Muscle layer of colon (tissue), 2 donors: Measurements from ENCODE around the gene ACRBP.

ENCODE experiments used
- H3K27ac ChIP-seq: one replicate; pipeline ENCODE4 v1.7.0; 2013; ENCODE audit warnings: low read depth, mild to moderate bottlenecking, low read length, moderate library complexity
- H3K27me3 ChIP-seq, 2 donors: one replicate each; pipeline ENCODE4 v1.7.0; 2013; ENCODE audit warnings: low read length in 2 of 2, mild to moderate bottlenecking in 2 of 2; ENCODE audit not compliant: insufficient read depth in 2 of 2, control insufficient read depth in 1 of 2
- H3K36me3 ChIP-seq: one replicate; pipeline ENCODE4 v1.7.0; 2013; ENCODE audit warnings: mild to moderate bottlenecking, low read length; ENCODE audit not compliant: insufficient read depth
- H3K4me1 ChIP-seq: one replicate; pipeline ENCODE4 v1.7.0; 2013; ENCODE audit warnings: mild to moderate bottlenecking, low read length; ENCODE audit not compliant: insufficient read depth
- H3K4me3 ChIP-seq, 2 donors: one replicate each; pipeline ENCODE4 v1.7.0; 2013; ENCODE audit warnings: low read length in 2 of 2, low read depth in 1 of 2, mild to moderate bottlenecking in 1 of 2, moderate library complexity in 1 of 2
- H3K9ac ChIP-seq: one replicate; pipeline ENCODE4 v1.7.0; 2013; ENCODE audit warnings: low read length
- H3K9me3 ChIP-seq: one replicate; pipeline ENCODE4 v1.7.0; 2013; ENCODE audit warnings: mild to moderate bottlenecking, low read length
- donor health status: abdominal sarcoma.
- donor health status: Adenocarcinoma of cecum.

ACRBP gene

DNA sequence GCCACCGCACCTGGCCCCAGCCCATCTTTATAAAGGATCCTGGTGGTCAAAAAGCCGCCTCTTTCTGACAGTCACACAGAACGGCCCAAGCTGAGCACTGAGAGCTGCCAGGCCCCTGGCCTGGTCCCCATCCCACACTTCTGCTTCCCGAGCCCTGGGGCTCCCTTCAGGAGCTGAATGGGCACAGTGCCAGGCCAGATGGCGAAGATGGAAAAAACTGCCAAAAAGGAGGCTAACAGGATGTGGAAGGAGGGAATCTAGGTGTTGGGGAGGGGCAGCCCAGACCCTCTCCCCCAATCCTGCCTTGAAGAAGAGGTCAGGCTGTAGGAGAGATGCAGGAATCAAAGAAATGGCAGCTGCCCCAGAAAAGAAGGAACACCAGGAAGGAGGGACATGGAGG, 16.5 kb downstream of the ACRBP start:
- Histone ChIP-seq H3K27me3 (no peaks in the 10 kb centered on the region), H3K9me3 (no peaks in the 10 kb centered on the region), H3K4me3 (no peak overlapping the region), H3K4me1 (no peaks in the 10 kb centered on the region), H3K36me3 (no peaks in the 10 kb centered on the region), H3K9ac (no peak overlapping the region), H3K27ac (no peak overlapping the region)

DNA sequence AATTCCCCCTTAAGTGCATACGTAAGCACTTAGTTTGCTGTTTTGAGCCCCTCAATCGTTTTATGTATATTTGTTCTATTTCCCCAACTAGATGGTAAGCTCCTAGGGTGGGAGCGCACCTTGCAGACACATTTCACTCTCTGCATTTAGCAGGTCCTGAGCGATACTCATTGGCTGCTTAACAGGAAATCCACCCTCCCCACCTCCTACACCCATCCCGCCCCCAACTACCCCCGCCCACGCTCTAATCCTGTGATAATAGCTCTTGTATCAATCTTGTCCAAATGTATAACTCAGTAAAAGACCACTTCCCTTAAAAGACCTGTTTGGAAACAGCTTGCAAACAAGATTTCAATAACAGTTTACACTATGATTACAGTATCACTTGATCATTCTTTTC, 19.6 kb downstream of the ACRBP start:
- no peaks in the 10 kb centered on the region for H3K36me3 ChIP-seq
- H3K9me3 ChIP-seq = no peaks in the 10 kb centered on the region

DNA sequence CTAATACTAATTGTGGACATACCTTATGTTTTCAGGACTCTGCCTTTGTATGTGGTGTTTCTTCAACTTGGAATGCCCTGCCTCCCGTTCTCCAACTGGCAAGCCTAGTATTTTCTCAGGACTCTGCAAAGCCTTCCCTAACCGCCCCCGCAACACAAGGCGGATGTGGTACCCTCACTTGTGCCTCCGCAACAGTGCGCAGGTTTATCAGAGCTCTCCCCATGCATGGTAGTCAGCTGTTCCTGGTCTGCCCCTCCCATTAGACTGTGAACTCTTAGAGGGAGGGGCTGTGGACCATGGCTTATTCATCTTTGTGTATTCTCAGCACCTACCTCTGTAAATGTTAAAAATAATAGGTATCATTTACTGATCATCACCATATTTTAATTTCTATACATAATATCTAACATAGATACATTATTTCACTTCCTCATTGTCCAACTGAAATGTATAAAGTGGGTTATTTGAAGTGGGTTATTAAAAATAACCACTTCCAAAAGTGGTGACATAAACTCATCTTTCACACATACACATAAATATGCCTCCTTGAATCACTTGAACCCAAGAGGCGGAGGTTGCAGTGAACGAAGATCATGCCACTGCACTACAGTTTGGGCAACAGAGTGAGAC, 20.5 kb downstream of the ACRBP start:
- no peak overlapping the region for H3K27ac ChIP-seq
- H3K9ac ChIP-seq = no peak overlapping the region
- H3K4me3 ChIP-seq = no peak overlapping the region

More for the DNA sequence above, 19.6 kb downstream of the ACRBP start:
- Histone ChIP-seq H3K9ac (no peak overlapping the region), H3K4me3 (no peak overlapping the region), H3K4me1 (no peaks in the 10 kb centered on the region), H3K27me3 (no peaks in the 10 kb centered on the region), H3K27ac (no peak overlapping the region)

DNA sequence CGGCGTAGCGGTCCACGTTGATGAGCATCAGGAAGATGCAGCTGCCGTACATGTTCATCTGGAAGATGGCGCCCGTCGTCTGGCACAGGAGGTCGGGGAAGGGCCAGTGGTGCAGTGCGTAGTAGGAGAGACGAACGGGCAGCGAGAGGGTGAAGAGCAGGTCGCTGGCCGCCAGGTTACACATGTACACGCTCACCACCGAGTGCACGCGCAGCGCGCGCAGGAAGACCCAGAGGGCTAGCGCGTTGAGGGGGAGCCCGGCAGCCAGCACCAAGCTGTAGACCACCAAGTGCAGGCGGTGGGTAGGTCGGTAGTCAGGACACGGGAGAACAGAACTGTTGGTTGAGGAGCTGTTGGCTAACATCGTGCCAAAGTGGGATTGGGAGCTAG, 26.4 kb downstream of the ACRBP start:
- H3K4me3 ChIP-seq = peak overlapping the region in 1 of 2 donors; percentile 41

More for the DNA sequence above, 20.5 kb downstream of the ACRBP start:
- no peaks in the 10 kb centered on the region for H3K27me3 ChIP-seq
- no peaks in the 10 kb centered on the region for H3K4me1 ChIP-seq
- H3K9me3 ChIP-seq = no peaks in the 10 kb centered on the region
- no peaks in the 10 kb centered on the region for H3K36me3 ChIP-seq

DNA sequence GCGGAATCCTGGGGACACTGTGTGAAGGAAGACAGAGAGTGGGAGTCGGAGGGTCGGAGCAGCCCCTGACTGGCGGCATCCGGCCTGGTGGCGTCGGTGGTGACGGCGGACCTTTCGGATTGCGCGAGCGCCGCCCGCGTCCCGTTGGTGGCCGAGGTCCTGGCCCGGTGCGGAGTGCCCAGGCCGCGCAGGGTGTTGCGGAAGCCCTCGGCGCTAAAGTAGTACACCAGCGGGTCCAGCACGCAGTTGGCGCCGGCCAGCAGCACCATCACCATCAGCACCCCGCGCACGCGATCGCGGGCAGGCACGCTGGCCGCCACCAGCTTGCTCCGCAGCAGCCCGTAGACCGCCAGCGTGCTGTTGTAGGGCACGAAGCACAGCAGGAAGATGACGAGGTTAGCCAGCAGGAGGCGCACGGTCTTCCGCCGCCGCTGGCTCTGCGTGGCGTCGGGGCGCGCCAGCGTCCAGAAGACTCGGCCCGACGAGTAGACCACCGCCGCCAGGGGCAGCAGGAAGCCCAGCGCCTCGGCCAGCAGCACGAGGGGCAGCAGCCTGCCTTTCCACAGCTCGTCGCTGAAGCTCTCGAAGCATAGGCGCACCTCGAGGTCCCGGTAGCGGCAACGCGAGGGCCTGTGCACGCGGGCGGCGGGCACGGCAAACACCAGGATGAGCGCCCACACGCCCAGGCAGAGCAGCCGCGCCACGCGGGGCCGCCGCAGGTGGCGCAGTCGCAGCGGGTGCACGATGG, 26.9 kb downstream of the ACRBP start:
- H3K9me3 ChIP-seq = no peaks in the 10 kb centered on the region
- peaks cover 0 to 13% of the 10 kb centered on the region in 2 donors for H3K27me3 ChIP-seq
- no peak overlapping the region for H3K27ac ChIP-seq
- H3K9ac ChIP-seq = no peak overlapping the region
- H3K4me1 ChIP-seq = peaks cover 5% of the 10 kb centered on the region
- H3K36me3 ChIP-seq = no peaks in the 10 kb centered on the region
- H3K4me3 ChIP-seq = peak overlapping the region in 1 of 2 donors; percentile 41

More for the DNA sequence above, 26.4 kb downstream of the ACRBP start:
- no peak overlapping the region for H3K27ac ChIP-seq
- H3K27me3 ChIP-seq = peaks cover 0 to 13% of the 10 kb centered on the region in 2 donors
- no peak overlapping the region for H3K9ac ChIP-seq
- H3K4me1 ChIP-seq = peaks cover 5% of the 10 kb centered on the region
- no peaks in the 10 kb centered on the region for H3K9me3 ChIP-seq
- no peaks in the 10 kb centered on the region for H3K36me3 ChIP-seq

DNA sequence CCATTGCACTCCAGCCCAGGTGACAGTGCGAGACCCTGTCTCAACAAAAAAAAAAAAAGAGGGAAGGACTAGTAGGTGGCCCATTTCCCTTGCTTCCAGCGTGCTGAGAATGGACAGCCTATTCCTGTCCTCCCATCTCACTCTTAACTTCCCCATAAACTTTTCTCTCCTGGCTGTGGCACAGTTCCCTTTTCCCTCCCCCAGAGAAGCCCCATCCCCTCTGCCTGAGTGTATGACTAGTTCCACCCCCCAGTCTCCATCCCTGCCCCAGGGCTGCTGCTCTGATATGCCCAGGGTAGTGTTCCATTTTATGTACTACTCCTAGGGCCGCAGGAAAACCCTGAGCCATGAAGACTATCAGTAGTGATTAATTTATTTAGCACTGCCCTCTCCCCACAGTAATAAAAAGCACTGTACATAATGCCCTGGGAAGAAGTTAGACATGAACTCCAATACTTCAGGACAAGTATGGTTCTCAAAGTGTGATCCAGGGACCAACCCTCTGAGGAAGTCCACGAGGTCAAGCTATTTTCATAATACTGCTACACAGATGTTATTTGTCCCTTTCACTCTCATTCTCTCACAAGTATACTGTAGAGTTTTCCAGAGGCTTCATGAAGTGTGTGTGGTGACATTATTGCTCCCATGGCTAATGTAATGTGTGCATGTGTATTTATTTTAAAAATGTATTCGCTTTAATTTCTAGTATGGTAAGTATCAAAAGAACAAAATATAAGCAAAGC, 28.6 kb downstream of the ACRBP start:
- H3K36me3 ChIP-seq = no peaks in the 10 kb centered on the region
- no peak overlapping the region for H3K9ac ChIP-seq
- no peaks in the 10 kb centered on the region for H3K9me3 ChIP-seq
- no peak overlapping the region for H3K4me3 ChIP-seq
- no peak overlapping the region for H3K27ac ChIP-seq
- peaks cover 11% of the 10 kb centered on the region for H3K4me1 ChIP-seq
- H3K27me3 ChIP-seq = peaks cover 0 to 13% of the 10 kb centered on the region in 2 donors

DNA sequence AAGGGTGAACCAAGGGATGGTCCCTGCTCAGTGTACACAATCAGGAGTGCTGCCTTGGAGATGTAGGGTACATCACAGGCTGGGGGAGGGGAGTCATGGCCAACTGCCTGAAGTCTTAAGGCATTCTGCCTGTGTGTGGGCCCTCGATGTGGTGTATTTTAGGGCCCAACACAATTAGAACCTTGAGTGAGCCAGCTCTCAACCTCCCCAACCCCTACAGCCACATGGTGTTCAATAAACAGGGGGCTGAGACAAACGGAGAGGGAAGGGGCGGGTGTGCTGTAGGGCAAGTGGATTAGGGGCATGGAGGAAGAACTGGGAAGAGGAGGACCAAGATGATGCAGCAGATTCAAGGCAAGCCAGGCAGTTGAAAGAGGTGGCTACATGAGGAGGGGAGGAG, 31.4 kb downstream of the ACRBP start:
- Histone ChIP-seq H3K9ac (no peak overlapping the region), H3K4me3 (no peak overlapping the region)

DNA sequence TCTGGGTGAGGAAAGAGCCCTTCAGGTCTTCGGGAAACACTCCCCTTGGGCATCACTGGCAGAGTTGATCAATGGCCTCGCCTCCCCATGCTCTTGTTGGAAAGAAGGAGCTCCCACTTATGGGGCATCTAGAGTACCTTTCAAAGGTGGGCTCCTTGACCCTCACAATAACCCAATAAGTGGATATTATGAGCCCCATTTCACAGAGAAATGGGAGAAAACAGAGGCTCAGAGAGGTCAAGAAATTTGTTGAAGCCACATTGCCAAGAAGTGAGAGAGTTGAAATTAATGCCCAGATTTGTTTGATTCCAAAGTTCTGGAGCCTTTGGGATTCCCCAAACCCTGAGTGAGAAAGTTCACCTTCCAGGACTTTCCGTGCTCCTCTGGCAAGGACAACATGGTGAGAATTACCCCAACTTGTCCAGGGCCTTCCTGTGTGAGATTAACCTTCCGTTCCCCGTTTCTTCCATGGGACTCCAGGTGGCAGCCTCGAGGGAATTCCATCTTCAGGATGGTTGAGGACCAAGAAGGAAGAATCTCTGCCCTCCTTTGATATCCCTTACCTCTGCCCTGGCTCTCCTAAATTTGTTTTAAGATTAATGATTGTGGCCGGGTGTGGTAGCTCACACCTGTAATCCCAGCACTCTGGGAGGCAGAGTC, 32.6 kb downstream of the ACRBP start:
- peak overlapping the region; percentile 72 for H3K27ac ChIP-seq
- no peak overlapping the region for H3K9ac ChIP-seq
- H3K36me3 ChIP-seq = no peaks in the 10 kb centered on the region
- H3K9me3 ChIP-seq = no peaks in the 10 kb centered on the region
- no peak overlapping the region for H3K4me3 ChIP-seq
- peaks cover 0 to under 1% of the 10 kb centered on the region in 2 donors for H3K27me3 ChIP-seq
- H3K4me1 ChIP-seq = peaks cover 40% of the 10 kb centered on the region

More for the DNA sequence above, 31.4 kb downstream of the ACRBP start:
- H3K27me3 ChIP-seq = peaks cover 0 to 11% of the 10 kb centered on the region in 2 donors
- H3K27ac ChIP-seq = peak overlapping the region; percentile 6
- H3K4me1 ChIP-seq = peaks cover 38% of the 10 kb centered on the region
- H3K36me3 ChIP-seq = no peaks in the 10 kb centered on the region
- no peaks in the 10 kb centered on the region for H3K9me3 ChIP-seq

DNA sequence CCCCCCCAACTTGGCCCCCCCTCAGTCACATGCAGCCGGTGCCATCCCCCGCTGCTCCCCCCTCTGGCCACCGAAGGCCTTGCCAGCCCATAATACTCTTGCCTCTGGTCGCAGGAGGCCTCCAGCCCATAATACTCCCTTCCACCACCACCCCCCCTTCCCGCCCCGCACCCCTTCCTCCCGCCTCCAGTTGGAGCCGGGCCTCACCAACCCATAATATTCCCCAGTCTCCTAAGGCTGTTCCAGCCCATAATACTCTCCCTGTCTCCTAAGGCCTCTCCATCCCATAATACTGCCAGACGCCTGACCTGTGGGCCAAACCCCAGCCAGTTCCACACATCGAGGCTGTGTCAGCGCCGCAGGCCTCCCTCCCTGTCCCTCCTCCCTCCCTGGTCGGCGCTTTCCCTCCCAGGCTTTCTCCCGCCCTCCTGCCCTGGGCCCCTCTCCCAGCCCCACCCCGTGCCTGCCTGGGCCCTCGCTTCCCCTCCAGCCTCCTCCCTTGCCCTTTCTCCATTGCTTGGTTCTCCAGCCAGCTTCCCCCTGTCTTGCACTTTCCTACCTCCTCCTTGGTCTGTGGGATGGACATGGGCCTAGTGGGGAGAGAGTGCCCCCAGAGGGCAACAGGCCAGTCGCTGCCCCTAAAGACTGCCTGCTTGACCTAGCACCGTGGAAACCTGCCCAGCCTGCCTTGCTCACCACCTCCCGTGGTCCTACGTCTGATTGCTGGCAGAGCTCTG, 33.3 kb downstream of the ACRBP start:
- Histone ChIP-seq H3K9me3 (no peaks in the 10 kb centered on the region), H3K9ac (no peak overlapping the region), H3K4me3 (no peak overlapping the region), H3K4me1 (peaks cover 40% of the 10 kb centered on the region), H3K27me3 (no peaks in the 10 kb centered on the region), H3K36me3 (no peaks in the 10 kb centered on the region), H3K27ac (peak overlapping the region; percentile 72)

DNA sequence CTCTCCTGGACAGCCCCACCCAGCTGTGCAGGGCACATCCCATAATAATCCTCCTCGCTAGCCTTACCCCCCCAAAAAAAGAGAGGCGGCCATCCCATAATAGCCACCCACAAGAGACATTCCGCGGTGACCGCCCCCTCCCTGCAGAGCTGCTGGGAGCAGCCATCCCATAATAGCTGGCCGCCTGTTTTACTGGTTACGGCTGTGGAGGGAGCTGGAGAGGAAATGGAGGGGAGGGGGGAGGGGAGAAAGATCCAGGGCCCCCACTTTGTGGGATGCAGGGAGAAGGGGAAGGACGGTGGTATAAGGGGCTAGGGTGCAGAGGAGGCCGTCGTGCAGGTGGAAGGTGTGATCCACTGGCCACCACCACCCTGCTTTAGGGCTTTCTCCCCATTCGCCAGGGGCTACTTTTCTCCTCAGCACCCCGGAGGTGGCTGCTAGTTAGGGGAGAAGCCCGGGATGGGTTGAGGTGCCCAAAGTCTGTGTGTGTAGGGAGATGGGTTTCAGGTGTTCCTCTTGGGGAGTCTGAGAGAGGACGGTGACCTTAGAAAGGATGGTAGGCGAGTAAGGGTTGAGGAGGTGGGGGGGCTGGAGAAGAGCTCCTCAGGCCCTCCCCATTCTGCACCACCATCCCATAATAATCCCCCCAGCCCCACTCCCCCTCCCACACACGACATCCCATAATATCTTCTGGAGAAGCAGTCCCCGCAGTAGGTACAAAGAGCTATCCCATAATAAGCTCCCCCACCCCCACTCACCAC, 34.0 kb downstream of the ACRBP start:
- Histone ChIP-seq H3K36me3 (no peaks in the 10 kb centered on the region), H3K27me3 (no peaks in the 10 kb centered on the region), H3K9ac (peak overlapping the region; percentile 14), H3K4me3 (peak overlapping the region; percentile 5 to 60), H3K4me1 (peaks cover 42% of the 10 kb centered on the region), H3K9me3 (no peaks in the 10 kb centered on the region), H3K27ac (peak overlapping the region; percentile 99)
